ENCODE measurements around the gene LCN10. TPM values are rescaled to one million over a fixed set of nuclear protein-coding genes. Genes with fewer than 3 reads are reported as not detected.

Gene LCN10
- total and polyA plus RNA-seq, 5 donors from 2014 or later, result 0.30 to 3.9 (median 2.6) TPM

DNA sequence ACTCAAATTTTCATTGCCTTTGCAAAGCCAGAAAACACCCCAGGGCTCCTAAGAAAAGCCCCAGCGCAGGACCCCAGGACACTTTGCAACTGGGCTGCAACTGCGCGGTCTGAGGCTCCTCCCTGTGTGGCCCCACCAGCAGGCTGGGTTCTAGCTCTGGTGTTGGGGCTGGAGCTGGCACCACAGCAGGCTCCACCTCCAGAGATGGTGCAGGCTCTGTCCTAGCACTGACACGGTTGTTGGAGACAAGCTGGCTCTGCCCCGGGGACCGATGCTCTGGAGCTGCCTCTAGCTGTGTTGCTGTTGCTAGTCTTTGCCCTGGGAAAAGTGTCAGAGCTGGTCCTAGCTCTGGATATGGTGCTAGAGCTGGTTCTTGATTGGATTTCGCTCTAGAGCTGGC lies 13.6 kb downstream of the LCN10 start:
- Histone ChIP-seq H3K4me1 (ENCODE audit: control insufficient read depth, insufficient read depth, low read length, poor library complexity, severe bottlenecking) (peaks cover 35% of the 10 kb centered on the region), H3K27me3 (ENCODE audit: control insufficient read depth, insufficient read depth, low read length) (no peaks in the 10 kb centered on the region), H3K27ac (ENCODE audit: insufficient read depth, low read length, poor library complexity, severe bottlenecking) (no peak overlapping the region), H3K4me3 (ENCODE audit: low read depth, low read length) (no peak overlapping the region), H3K36me3 (ENCODE audit: control insufficient read depth, insufficient read depth, low read length) (peaks cover 22% of the 10 kb centered on the region), H3K9me3 (ENCODE audit: control insufficient read depth in 2 of 2, low read length in 2 of 2) (no peaks in the 10 kb centered on the region)
- H3K36me3 Mint-ChIP-seq, result peaks cover 19% of the 10 kb centered on the region
- H3K4me1 Mint-ChIP-seq, result peaks cover 6 to 34% (median 10%) of the 10 kb centered on the region in 4 donors
- peaks cover 0 to 3% (median 0%) of the 10 kb centered on the region in 7 donors for H3K9me3 Mint-ChIP-seq
- no peak for ATAC-seq (ENCODE audit: low read depth in 2 of 2)
- peak overlapping the region; percentile 60 to 89 (median 74) for H3K4me3 Mint-ChIP-seq
- peaks cover 9% of the 10 kb centered on the region for H3K27me3 Mint-ChIP-seq
- H3K27ac Mint-ChIP-seq, result no peak overlapping the region
- no peak for DNase-seq

DNA sequence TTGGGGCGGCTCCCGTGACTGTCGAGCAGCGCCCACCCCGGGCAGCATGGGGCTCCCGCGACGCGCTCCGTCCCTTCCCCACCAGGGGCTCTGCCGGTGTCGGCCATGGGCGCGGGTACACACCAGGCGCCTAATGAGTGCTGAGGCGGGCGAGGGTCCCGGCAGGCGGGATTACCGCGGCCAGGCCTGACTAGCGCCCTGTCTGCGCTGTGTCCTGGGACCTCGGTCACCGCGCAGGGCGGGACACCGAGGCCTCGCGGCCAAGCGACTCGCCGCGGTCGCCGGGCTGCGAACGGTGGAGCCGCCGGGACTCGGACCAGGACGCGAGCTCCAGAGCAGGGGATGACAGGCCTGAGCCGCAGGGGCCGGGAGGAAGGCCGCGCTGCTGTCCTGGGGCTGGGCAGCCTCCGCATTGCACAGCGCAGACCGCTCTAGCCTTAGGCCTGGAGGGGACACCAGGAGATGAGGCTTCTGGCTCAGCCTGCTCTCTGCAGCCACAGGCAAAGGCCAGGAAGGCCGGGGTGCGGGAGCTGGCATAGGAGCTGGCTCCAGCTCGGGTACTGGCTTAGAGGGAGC lies 14.1 kb downstream of the LCN10 start:
- Mint-ChIP-seq H3K27me3 (peaks cover 9% of the 10 kb centered on the region), H3K27ac (no peak overlapping the region), H3K36me3 (peaks cover 24% of the 10 kb centered on the region), H3K4me1 (peaks cover 6 to 37% (median 10%) of the 10 kb centered on the region in 4 donors), H3K4me3 (peak overlapping the region in 3 of 4 donors; percentile 60 to 76 (median 72)), H3K9me3 (peaks cover 0 to 3% (median 0%) of the 10 kb centered on the region in 7 donors)
- Histone ChIP-seq H3K9me3 (ENCODE audit: control insufficient read depth in 2 of 2, low read length in 2 of 2) (no peaks in the 10 kb centered on the region), H3K4me3 (ENCODE audit: low read depth, low read length) (no peak overlapping the region), H3K27me3 (ENCODE audit: control insufficient read depth, insufficient read depth, low read length) (no peaks in the 10 kb centered on the region), H3K4me1 (ENCODE audit: control insufficient read depth, insufficient read depth, low read length, poor library complexity, severe bottlenecking) (peaks cover 35% of the 10 kb centered on the region), H3K36me3 (ENCODE audit: control insufficient read depth, insufficient read depth, low read length) (peaks cover 27% of the 10 kb centered on the region), H3K27ac (ENCODE audit: insufficient read depth, low read length, poor library complexity, severe bottlenecking) (no peak overlapping the region)
- ATAC-seq (ENCODE audit: low read depth in 2 of 2), result peak in 1 of 2 donors; percentile 2
- peak in 1 of 3 donors; percentile 20 for DNase-seq

DNA sequence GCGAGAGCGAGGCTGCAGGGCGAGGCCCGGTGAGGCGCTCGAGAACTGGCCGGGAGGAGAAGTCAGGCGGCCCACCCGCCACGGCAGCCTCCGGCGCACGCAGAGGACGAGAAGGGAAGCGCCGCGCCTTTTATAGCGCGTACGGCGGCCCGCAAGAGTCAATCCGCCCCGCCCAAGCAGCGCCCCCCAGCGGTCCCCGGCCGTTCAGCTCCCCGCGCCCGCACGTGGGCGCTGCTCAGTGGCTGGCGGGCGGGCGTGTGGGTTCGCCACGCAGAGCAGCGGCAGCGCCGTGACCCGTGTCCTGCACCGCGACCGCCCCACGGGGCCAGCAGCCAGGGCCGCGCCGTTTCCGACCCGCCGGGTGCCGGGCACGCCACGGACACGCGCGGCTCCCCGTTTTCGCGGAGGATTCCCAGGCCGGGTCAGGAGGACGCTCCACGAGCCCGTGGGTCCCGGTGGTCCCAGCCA lies 14.6 kb downstream of the LCN10 start:
- DNase-seq (peak; percentile 83 to 91 (median 91)), ATAC-seq (ENCODE audit: low read depth in 2 of 2) (peak; percentile 77 to 78)
- Histone ChIP-seq H3K36me3 (ENCODE audit: control insufficient read depth, insufficient read depth, low read length) (peaks cover 30% of the 10 kb centered on the region), H3K27ac (ENCODE audit: insufficient read depth, low read length, poor library complexity, severe bottlenecking) (peak overlapping the region; percentile 68), H3K9me3 (ENCODE audit: control insufficient read depth in 2 of 2, low read length in 2 of 2) (no peaks in the 10 kb centered on the region), H3K4me3 (ENCODE audit: low read depth, low read length) (no peak overlapping the region), H3K27me3 (ENCODE audit: control insufficient read depth, insufficient read depth, low read length) (no peaks in the 10 kb centered on the region), H3K4me1 (ENCODE audit: control insufficient read depth, insufficient read depth, low read length, poor library complexity, severe bottlenecking) (peaks cover 35% of the 10 kb centered on the region)
- Mint-ChIP-seq H3K27me3 (peaks cover 9% of the 10 kb centered on the region), H3K4me3 (peak overlapping the region; percentile 83 to 96 (median 96)), H3K9me3 (peaks cover 0 to 3% (median 0%) of the 10 kb centered on the region in 7 donors), H3K4me1 (peaks cover 6 to 39% (median 10%) of the 10 kb centered on the region in 4 donors), H3K27ac (peak overlapping the region in 1 of 3 donors; percentile 95), H3K36me3 (peaks cover 25% of the 10 kb centered on the region)

DNA sequence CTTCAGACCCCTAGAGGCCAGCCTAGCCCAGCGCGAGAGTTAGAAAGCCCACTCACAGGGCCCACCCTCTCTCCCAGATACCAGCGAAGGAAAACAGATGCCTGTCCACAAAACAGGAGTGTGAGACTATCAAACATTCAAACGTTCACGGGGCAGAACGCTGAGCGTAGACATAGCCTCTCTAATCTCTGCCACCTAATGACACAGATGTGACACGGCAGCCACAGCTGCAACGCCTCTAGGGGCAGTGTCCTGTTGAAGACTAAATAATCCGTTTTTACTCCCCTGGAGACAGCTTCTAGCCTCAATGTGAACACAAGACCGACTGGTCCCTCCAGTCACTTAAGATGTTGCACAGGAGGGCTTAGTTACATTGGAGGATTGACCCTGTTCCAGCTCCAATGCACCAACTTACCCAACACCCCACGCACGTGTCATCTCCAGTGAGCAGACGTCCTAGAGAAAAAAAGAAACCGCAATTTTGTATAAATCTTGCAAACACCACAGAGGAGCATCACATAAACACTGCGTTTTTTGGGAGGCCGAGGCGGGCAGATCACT lies 16.0 kb downstream of the LCN10 start:
- Histone ChIP-seq H3K4me3 (ENCODE audit: low read depth, low read length) (peak overlapping the region; percentile 87), H3K9me3 (ENCODE audit: control insufficient read depth in 2 of 2, low read length in 2 of 2) (no peaks in the 10 kb centered on the region), H3K27me3 (ENCODE audit: control insufficient read depth, insufficient read depth, low read length) (no peaks in the 10 kb centered on the region), H3K4me1 (ENCODE audit: control insufficient read depth, insufficient read depth, low read length, poor library complexity, severe bottlenecking) (peaks cover 35% of the 10 kb centered on the region), H3K27ac (ENCODE audit: insufficient read depth, low read length, poor library complexity, severe bottlenecking) (peak overlapping the region; percentile 68), H3K36me3 (ENCODE audit: control insufficient read depth, insufficient read depth, low read length) (peaks cover 35% of the 10 kb centered on the region)
- Mint-ChIP-seq H3K4me3 (peak overlapping the region; percentile 96 to 97 (median 96)), H3K36me3 (peaks cover 25% of the 10 kb centered on the region), H3K27ac (peak overlapping the region; percentile 86 to 97 (median 95)), H3K27me3 (peaks cover 9% of the 10 kb centered on the region), H3K9me3 (peaks cover 0 to 3% (median 0%) of the 10 kb centered on the region in 7 donors), H3K4me1 (peaks cover 6 to 39% (median 10%) of the 10 kb centered on the region in 4 donors)
- DNase-seq (peak; percentile 25 to 75 (median 54)), ATAC-seq (ENCODE audit: low read depth in 2 of 2) (peak; percentile 42 to 49)

DNA sequence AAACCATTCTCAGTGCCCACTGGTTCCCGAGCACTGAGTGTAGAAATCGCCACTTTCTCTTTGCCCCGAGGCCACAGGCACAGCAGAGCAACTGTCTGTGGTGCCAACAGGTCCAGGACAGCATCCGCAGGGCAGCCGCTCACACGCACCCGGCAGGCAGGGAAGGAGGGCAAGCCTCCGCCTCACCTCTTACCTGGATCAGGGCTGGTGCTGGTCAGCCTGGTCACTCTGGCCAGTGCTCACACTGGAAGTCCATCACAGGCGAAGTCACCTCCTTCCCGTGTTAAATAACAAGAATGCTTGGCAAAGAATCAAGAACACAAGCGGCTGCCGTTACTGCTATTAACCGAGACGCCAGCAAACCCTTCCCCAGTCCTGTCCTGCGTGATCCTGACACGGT lies 16.6 kb downstream of the LCN10 start:
- H3K4me1 ChIP-seq (ENCODE audit: control insufficient read depth, insufficient read depth, low read length, poor library complexity, severe bottlenecking), result peaks cover 35% of the 10 kb centered on the region
- Mint-ChIP-seq H3K27me3 (peaks cover 9% of the 10 kb centered on the region), H3K4me3 (peak overlapping the region; percentile 96 to 97 (median 96)), H3K4me1 (peaks cover 6 to 41% (median 11%) of the 10 kb centered on the region in 4 donors), H3K36me3 (peaks cover 26% of the 10 kb centered on the region), H3K9me3 (peaks cover 0 to 3% (median 0%) of the 10 kb centered on the region in 7 donors), H3K27ac (peak overlapping the region; percentile 86 to 97 (median 95))
- H3K27ac ChIP-seq (ENCODE audit: insufficient read depth, low read length, poor library complexity, severe bottlenecking), result peak overlapping the region; percentile 68
- peak overlapping the region; percentile 87 for H3K4me3 ChIP-seq (ENCODE audit: low read depth, low read length)
- H3K27me3 ChIP-seq (ENCODE audit: control insufficient read depth, insufficient read depth, low read length), result no peaks in the 10 kb centered on the region
- H3K9me3 ChIP-seq (ENCODE audit: control insufficient read depth in 2 of 2, low read length in 2 of 2), result no peaks in the 10 kb centered on the region
- DNase-seq (no peak), ATAC-seq (ENCODE audit: low read depth in 2 of 2) (no peak)
- peaks cover 38% of the 10 kb centered on the region for H3K36me3 ChIP-seq (ENCODE audit: control insufficient read depth, insufficient read depth, low read length)

DNA sequence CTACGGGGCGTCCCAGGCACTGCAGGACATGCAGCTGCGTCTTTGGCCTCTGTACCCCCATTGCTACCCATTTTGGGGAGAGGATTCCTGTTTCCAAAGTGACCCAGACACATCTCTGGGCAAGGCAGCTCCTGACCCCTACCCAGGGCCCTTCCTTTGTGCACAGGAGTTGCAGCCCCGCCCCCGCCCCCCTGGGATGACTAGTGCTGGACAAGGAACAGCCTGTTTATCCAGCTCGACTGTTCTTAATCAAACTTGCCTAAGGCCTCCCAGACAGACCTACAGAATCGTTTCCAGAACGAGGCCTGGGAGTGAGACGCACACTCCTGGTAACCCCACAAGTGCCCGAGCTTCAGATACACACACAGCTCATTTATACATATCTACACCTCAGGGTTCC lies 17.1 kb downstream of the LCN10 start:
- Mint-ChIP-seq H3K27ac (peak overlapping the region in 1 of 3 donors; percentile 38), H3K9me3 (peaks cover 0 to 3% (median 0%) of the 10 kb centered on the region in 7 donors), H3K27me3 (peaks cover 9% of the 10 kb centered on the region), H3K4me3 (peak overlapping the region; percentile 13 to 96 (median 56)), H3K36me3 (peaks cover 28% of the 10 kb centered on the region), H3K4me1 (peaks cover 6 to 42% (median 11%) of the 10 kb centered on the region in 4 donors)
- Histone ChIP-seq H3K4me1 (ENCODE audit: control insufficient read depth, insufficient read depth, low read length, poor library complexity, severe bottlenecking) (peaks cover 35% of the 10 kb centered on the region), H3K36me3 (ENCODE audit: control insufficient read depth, insufficient read depth, low read length) (peaks cover 38% of the 10 kb centered on the region), H3K9me3 (ENCODE audit: control insufficient read depth in 2 of 2, low read length in 2 of 2) (no peaks in the 10 kb centered on the region), H3K27ac (ENCODE audit: insufficient read depth, low read length, poor library complexity, severe bottlenecking) (no peak overlapping the region), H3K27me3 (ENCODE audit: control insufficient read depth, insufficient read depth, low read length) (no peaks in the 10 kb centered on the region), H3K4me3 (ENCODE audit: low read depth, low read length) (no peak overlapping the region)
- ATAC-seq (ENCODE audit: low read depth in 2 of 2) (no peak), DNase-seq (no peak)

DNA sequence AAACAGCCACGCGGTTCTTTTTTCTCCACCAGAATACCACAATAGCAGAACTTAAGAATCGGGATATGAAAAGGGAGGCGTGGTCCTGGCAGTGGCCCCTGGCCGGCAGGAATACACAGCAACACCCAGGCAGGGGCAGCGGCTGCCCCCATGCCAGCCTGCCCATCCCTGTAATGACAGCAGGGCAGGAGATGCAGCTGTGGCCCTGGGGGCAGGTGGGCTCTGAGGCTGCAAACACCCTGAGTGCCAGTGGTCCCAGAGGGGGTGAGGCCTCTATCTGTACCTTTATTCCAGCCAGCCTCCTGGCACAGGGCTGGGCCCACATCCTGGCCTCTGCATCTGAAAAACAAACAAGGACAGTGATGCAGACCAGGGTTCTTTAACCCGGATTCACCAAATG lies 18.0 kb downstream of the LCN10 start:
- no peak overlapping the region for H3K27ac ChIP-seq (ENCODE audit: insufficient read depth, low read length, poor library complexity, severe bottlenecking)
- no peak overlapping the region for H3K4me3 ChIP-seq (ENCODE audit: low read depth, low read length)
- no peak for DNase-seq
- Mint-ChIP-seq H3K4me3 (peak overlapping the region in 1 of 4 donors; percentile 78), H3K9me3 (peaks cover 0 to 3% (median 0%) of the 10 kb centered on the region in 7 donors), H3K4me1 (peaks cover 6 to 42% (median 11%) of the 10 kb centered on the region in 4 donors), H3K27me3 (peaks cover 9% of the 10 kb centered on the region), H3K27ac (no peak overlapping the region), H3K36me3 (peaks cover 28% of the 10 kb centered on the region)
- peaks cover 38% of the 10 kb centered on the region for H3K36me3 ChIP-seq (ENCODE audit: control insufficient read depth, insufficient read depth, low read length)
- peaks cover 35% of the 10 kb centered on the region for H3K4me1 ChIP-seq (ENCODE audit: control insufficient read depth, insufficient read depth, low read length, poor library complexity, severe bottlenecking)
- H3K9me3 ChIP-seq (ENCODE audit: control insufficient read depth in 2 of 2, low read length in 2 of 2), result no peaks in the 10 kb centered on the region
- ATAC-seq (ENCODE audit: low read depth in 2 of 2), result no peak
- H3K27me3 ChIP-seq (ENCODE audit: control insufficient read depth, insufficient read depth, low read length), result no peaks in the 10 kb centered on the region
